Stimulated activated effector memory CD8-positive, alpha-beta T cell treated with anti-CD3 and anti-CD28 coated beads, Interleukin-12 subunit alpha, Interleukin-12 subunit beta, amount 100 ng/mL, for 72 hours (primary cell): ENCODE data around the gene ULBP1.
"Not testable (repeated sequence)": the region's sequence is repeated elsewhere in the genome, so short reads cannot be mapped to it uniquely, and the experiment has no call there.

ENCODE experiments used
- ATAC-seq: fragments of 150-1000 bp; cut with Tn5 transposase; 2 replicates; pipeline ENCODE4 v1.10.0; 2021
- DNase-seq, 2 donors: peaks; one replicate each; pipeline ENCODE4 v3.0.0; 2021 to 2022; ENCODE audit warnings: low spot score in 2 of 2
- H3K27ac Mint-ChIP-seq: one replicate; pipeline ENCODE4 v1.8.0; 2022; ENCODE audit warnings: mild to moderate bottlenecking, mixed read lengths
- H3K36me3 Mint-ChIP-seq: one replicate; pipeline ENCODE4 v1.8.0; 2022; ENCODE audit warnings: mild to moderate bottlenecking, mixed read lengths
- H3K4me1 Mint-ChIP-seq: one replicate; pipeline ENCODE4 v1.8.0; 2022; ENCODE audit warnings: mixed read lengths
- H3K4me3 Mint-ChIP-seq: one replicate; pipeline ENCODE4 v1.8.0; 2022; ENCODE audit warnings: mild to moderate bottlenecking, mixed read lengths
- H3K9me3 Mint-ChIP-seq: one replicate; pipeline ENCODE4 v1.8.0; 2022; ENCODE audit warnings: mixed read lengths

ULBP1 gene

GRCh38 chr6:149941583-149942460, 21.9 kb upstream of the ULBP1 start, which contains the start of gene ULBP2:
Gene ULBP2 (plus strand): TSS chr6:149942014. CDS start chr6:149942073, 59 bp downstream.
- DNase-seq: peak; percentile 72 to 90
- H3K36me3 Mint-ChIP-seq: peaks cover 9% of the 10 kb centered on the region
- peak within 1 kb of the TSS; percentile 69 for H3K27ac Mint-ChIP-seq
- peaks cover 38% of the 10 kb centered on the region for H3K4me1 Mint-ChIP-seq
- ATAC-seq: peak; percentile 96
- peak within 1 kb of the TSS; percentile 83 for H3K4me3 Mint-ChIP-seq
- no peaks in the 10 kb centered on the region for H3K9me3 Mint-ChIP-seq

GRCh38 chr6:149942461-149942829, 21.3 kb upstream of the ULBP1 start:
- peaks cover 38% of the 10 kb centered on the region for H3K4me1 Mint-ChIP-seq
- H3K9me3 Mint-ChIP-seq: no peaks in the 10 kb centered on the region
- ATAC-seq (no peak), DNase-seq (no peak)
- H3K4me3 Mint-ChIP-seq: peak overlapping the region; percentile 83
- H3K27ac Mint-ChIP-seq: no peak overlapping the region
- H3K36me3 Mint-ChIP-seq: peaks cover 9% of the 10 kb centered on the region

GRCh38 chr6:149943321-149943720, 20.4 kb upstream of the ULBP1 start:
- not testable (repeated sequence) for ATAC-seq, H3K27ac Mint-ChIP-seq, H3K9me3 Mint-ChIP-seq, H3K36me3 Mint-ChIP-seq, DNase-seq
- H3K4me1 Mint-ChIP-seq: peaks cover 38% of the 10 kb centered on the region
- peak overlapping the region; percentile 83 for H3K4me3 Mint-ChIP-seq

DNA sequence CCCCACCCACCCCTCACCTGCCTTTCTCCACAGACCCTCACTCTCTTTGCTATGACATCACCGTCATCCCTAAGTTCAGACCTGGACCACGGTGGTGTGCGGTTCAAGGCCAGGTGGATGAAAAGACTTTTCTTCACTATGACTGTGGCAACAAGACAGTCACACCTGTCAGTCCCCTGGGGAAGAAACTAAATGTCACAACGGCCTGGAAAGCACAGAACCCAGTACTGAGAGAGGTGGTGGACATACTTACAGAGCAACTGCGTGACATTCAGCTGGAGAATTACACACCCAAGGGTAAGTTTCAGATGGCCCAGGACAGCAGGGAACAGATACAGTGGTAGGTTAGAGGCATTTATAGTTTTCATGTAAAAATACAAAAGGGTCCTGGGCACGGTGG, 18.5 kb upstream of the ULBP1 start:
- H3K4me1 Mint-ChIP-seq: peaks cover 23% of the 10 kb centered on the region
- H3K9me3 Mint-ChIP-seq, H3K27ac Mint-ChIP-seq, ATAC-seq, H3K4me3 Mint-ChIP-seq, H3K36me3 Mint-ChIP-seq, DNase-seq: not testable (repeated sequence)

DNA sequence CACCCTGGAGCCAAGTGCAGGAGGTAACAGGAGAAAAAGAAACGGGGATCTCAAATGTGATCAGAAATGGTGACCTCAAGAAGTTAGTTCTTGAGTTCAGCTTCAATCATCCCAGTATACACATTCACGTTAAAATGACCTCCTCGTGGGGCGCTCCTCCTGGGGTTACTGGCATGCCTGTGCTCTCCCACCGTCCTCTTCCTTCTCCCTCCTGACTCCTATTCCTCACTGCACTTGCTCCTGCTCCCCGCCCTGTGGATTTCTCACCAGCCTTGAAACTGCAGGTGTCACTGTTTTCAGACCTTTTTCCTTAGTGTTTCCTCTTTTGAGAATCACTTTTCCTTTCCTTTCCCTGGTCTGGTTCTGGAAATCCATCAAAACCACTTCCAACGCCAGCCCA, 17.1 kb upstream of the ULBP1 start:
- DNase-seq, ATAC-seq, H3K9me3 Mint-ChIP-seq, H3K36me3 Mint-ChIP-seq, H3K4me3 Mint-ChIP-seq, H3K27ac Mint-ChIP-seq: not testable (repeated sequence)
- peaks cover 15% of the 10 kb centered on the region for H3K4me1 Mint-ChIP-seq

- not testable (repeated sequence) for DNase-seq, ATAC-seq, H3K4me3 Mint-ChIP-seq, H3K4me1 Mint-ChIP-seq, H3K9me3 Mint-ChIP-seq, H3K27ac Mint-ChIP-seq, H3K36me3 Mint-ChIP-seq
Observed at GRCh38 chr6:149947533-149947932, 16.2 kb upstream of the ULBP1 start.

GRCh38 chr6:149948011-149948410, 15.7 kb upstream of the ULBP1 start:
- no peak for DNase-seq
- H3K36me3 Mint-ChIP-seq: no peaks in the 10 kb centered on the region
- peaks cover 1% of the 10 kb centered on the region for H3K4me1 Mint-ChIP-seq
- ATAC-seq: no peak
- H3K27ac Mint-ChIP-seq: no peak overlapping the region
- H3K4me3 Mint-ChIP-seq: no peak overlapping the region
- H3K9me3 Mint-ChIP-seq: no peaks in the 10 kb centered on the region

DNA sequence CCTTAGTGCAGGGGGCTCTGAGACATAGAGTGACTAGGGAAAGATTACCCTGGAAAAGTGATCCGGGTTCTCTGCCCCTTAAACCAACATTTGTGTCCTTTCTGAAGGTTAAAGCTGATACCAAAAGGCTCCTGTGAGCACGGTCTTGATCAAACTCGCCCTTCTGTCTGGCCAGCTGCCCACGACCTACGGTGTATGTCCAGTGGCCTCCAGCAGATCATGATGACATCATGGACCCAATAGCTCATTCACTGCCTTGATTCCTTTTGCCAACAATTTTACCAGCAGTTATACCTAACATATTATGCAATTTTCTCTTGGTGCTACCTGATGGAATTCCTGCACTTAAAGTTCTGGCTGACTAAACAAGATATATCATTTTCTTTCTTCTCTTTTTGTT, 15.1 kb upstream of the ULBP1 start:
- H3K4me3 Mint-ChIP-seq: no peak overlapping the region
- H3K4me1 Mint-ChIP-seq: peaks cover 2% of the 10 kb centered on the region
- H3K27ac Mint-ChIP-seq: no peak overlapping the region
- DNase-seq: no peak
- no peaks in the 10 kb centered on the region for H3K36me3 Mint-ChIP-seq
- H3K9me3 Mint-ChIP-seq: no peaks in the 10 kb centered on the region
- ATAC-seq: no peak

DNA sequence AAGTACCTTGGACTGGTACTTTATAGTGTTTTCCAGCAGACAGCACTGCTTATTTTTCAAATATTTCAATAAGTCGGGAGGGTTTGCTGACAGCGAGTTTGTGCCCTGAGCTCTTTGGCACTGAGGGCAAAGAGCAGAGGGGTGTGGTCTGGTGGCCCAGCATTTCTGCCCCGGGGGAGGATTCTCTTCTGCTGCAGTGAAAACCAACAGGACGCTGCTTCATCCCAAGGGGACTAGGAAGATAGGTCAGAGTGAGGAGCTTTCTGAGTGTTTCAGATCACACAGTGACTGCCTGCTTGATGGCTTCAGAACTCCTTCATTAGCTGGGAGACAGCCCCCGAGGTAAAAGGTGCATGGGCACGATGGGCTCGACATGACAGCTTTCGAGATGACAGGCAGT, 13.3 kb upstream of the ULBP1 start:
- no peak for ATAC-seq
- Mint-ChIP-seq H3K4me1 (peaks cover 12% of the 10 kb centered on the region), H3K9me3 (no peaks in the 10 kb centered on the region), H3K27ac (no peak overlapping the region), H3K36me3 (no peaks in the 10 kb centered on the region), H3K4me3 (no peak overlapping the region)
- DNase-seq: no peak

GRCh38 chr6:149951096-149951495, 12.6 kb upstream of the ULBP1 start:
- Mint-ChIP-seq H3K9me3 (no peaks in the 10 kb centered on the region), H3K4me3 (no peak overlapping the region), H3K36me3 (no peaks in the 10 kb centered on the region), H3K27ac (no peak overlapping the region), H3K4me1 (peaks cover 17% of the 10 kb centered on the region)
- no peak for DNase-seq
- no peak for ATAC-seq

DNA sequence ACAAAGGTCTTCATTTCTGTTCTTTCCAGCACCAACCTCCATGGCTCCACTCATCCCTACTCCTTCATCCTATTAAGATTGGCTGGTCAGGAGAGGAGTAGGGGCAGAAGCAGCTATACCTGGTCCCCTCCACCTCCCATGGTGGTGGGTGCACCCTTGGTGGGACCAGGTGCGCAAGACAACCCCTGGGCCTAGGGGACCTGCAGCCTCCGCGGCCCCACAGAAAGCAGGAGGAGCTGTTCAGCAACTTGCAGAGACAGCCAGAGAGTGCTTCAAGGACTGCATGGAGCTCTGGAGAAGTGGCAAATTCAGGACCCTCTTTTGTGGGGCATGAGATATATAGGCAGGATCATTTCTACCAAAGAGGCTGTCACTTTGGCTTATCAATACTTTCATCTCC, 12.1 kb upstream of the ULBP1 start:
- DNase-seq (no peak), ATAC-seq (no peak)
- no peak overlapping the region for H3K27ac Mint-ChIP-seq
- peaks cover 17% of the 10 kb centered on the region for H3K4me1 Mint-ChIP-seq
- no peaks in the 10 kb centered on the region for H3K36me3 Mint-ChIP-seq
- no peak overlapping the region for H3K4me3 Mint-ChIP-seq
- H3K9me3 Mint-ChIP-seq: no peaks in the 10 kb centered on the region

GRCh38 chr6:149953390-149953789, 10.4 kb upstream of the ULBP1 start:
- not testable (repeated sequence) for H3K27ac Mint-ChIP-seq, H3K36me3 Mint-ChIP-seq, H3K9me3 Mint-ChIP-seq, H3K4me3 Mint-ChIP-seq, DNase-seq
- peaks cover 17% of the 10 kb centered on the region for H3K4me1 Mint-ChIP-seq
- peak; percentile 48 for ATAC-seq

GRCh38 chr6:149953934-149954327, 9.8 kb upstream of the ULBP1 start:
- H3K4me3 Mint-ChIP-seq, DNase-seq, H3K9me3 Mint-ChIP-seq, H3K36me3 Mint-ChIP-seq, H3K27ac Mint-ChIP-seq: not testable (repeated sequence)
- peaks cover 17% of the 10 kb centered on the region for H3K4me1 Mint-ChIP-seq
- peak; percentile 85 for ATAC-seq

- not testable (repeated sequence) for H3K9me3 Mint-ChIP-seq, H3K27ac Mint-ChIP-seq, DNase-seq, H3K36me3 Mint-ChIP-seq
- H3K4me3 Mint-ChIP-seq: peak overlapping the region; percentile 51
- peaks cover 17% of the 10 kb centered on the region for H3K4me1 Mint-ChIP-seq
- peak; percentile 62 for ATAC-seq
Observed at GRCh38 chr6:149954328-149954983, 9.3 kb upstream of the ULBP1 start.

DNA sequence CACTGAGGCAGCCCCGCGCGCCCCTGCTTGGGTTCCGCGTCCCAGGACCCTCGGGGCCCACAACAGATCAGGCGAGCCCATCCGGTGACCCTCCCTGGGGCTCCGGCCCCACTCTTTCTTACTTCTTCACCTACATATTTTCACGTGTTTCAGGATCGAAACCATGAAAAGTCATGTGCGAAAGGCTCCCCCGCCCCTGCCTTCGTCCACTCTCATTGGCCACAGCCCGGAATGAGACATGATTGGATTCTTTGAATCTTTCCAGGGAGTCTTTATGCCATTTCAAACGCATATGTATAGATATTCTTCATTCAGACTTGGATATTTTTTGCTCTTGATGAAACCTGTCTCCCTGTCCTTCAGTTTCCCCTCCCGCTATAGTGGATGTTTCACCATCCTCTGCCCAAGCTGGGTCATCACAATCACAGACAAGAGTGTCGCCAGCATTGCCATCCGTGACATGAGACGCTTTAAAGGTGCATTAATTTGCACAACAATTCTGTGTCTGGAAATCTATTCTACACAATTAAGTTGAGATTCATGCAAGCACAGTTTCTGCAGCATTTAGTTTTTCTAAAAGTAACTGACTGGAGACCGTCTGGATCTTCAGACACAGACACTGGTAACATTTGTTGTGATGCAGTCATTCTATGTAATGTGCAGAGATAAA, 8.6 kb upstream of the ULBP1 start:
- DNase-seq, H3K27ac Mint-ChIP-seq, H3K9me3 Mint-ChIP-seq, ATAC-seq, H3K36me3 Mint-ChIP-seq: not testable (repeated sequence)
- H3K4me3 Mint-ChIP-seq: peak overlapping the region; percentile 51
- peaks cover 17% of the 10 kb centered on the region for H3K4me1 Mint-ChIP-seq
